ENCODE results near the gene DVL1. TPM values are rescaled to one million over a fixed set of nuclear protein-coding genes. Genes with fewer than 3 reads are reported as not detected.

Gene DVL1
- total RNA-seq, 1 experiment from 2014 or later = 71.0 TPM

GRCh38 chr1:1374589-1374928 is 25.3 kb upstream of the DVL1 start:
- Histone ChIP-seq H3K79me1 (ENCODE audit: insufficient read depth, low read depth, low read length, poor library complexity, severe bottlenecking) (peaks cover 13% of the 10 kb centered on the region), H3K9me3 (ENCODE audit: control insufficient read depth, low read depth, low read length) (no peaks in the 10 kb centered on the region), H2BK15ac (ENCODE audit: low read depth, low read length) (no peak overlapping the region), H3K4me1 (ENCODE audit: insufficient read depth, low read length) (no peaks in the 10 kb centered on the region; the same call in 1 of the 2 replicates), H3K27me3 (ENCODE audit: insufficient read depth, low read length) (no peaks in the 10 kb centered on the region), H3K14ac (ENCODE audit: insufficient read depth, low read length) (0 out of 2 replicates have a peak overlapping the region, but pooled peaks have one; percentile 43), H2BK20ac (ENCODE audit: low read depth, low read length, poor library complexity, severe bottlenecking) (no peak overlapping the region), H3K4me2 (ENCODE audit: insufficient read depth, insufficient read length, low read length) (peak overlapping the region; percentile 94), H2AFZ (ENCODE audit: low read length) (no peak overlapping the region), H3K23me2 (ENCODE audit: insufficient read length, low read depth, low read length, poor library complexity, severe bottlenecking) (peaks cover 10% of the 10 kb centered on the region), H2AK5ac (ENCODE audit: insufficient read length, low read length) (no peak overlapping the region), H4K8ac (replicated peaks; ENCODE audit: insufficient read length, low read depth, low read length) (no peak overlapping the region), H3K23ac (ENCODE audit: insufficient read length, low read depth, low read length) (no peak overlapping the region), H4K20me1 (ENCODE audit: control insufficient read depth, insufficient read depth, insufficient read length) (no peaks in the 10 kb centered on the region), H2BK12ac (ENCODE audit: insufficient read length, low read depth, low read length) (no peak overlapping the region), H3K18ac (ENCODE audit: insufficient read length, low read depth, low read length) (peak overlapping the region; percentile 21), H2BK120ac (ENCODE audit: low read depth, low read length, poor library complexity, severe bottlenecking) (no peak overlapping the region), H3K4ac (ENCODE audit: low read depth, low read length) (no peak overlapping the region), H3K56ac (ENCODE audit: insufficient read length, low read depth, low read length) (no peak overlapping the region), H3K79me2 (ENCODE audit: insufficient read depth, low read length) (peaks cover 4% of the 10 kb centered on the region; the same call in 1 of the 2 replicates), H4K91ac (ENCODE audit: insufficient read length, low read depth, low read length) (no peak overlapping the region), H4K5ac (ENCODE audit: insufficient read length, low read depth, low read length) (no peak overlapping the region), H2BK5ac (ENCODE audit: insufficient read length, low read length) (no peak overlapping the region), H3K9ac (ENCODE audit: extremely low read depth, insufficient read length, low read length) (peak overlapping the region; percentile 92), H3T11ph (ENCODE audit: low read length) (no peak overlapping the region), H3K27ac (ENCODE audit: insufficient read length, low read depth, low read length) (no peak overlapping the region)
- DNase-seq = no peak
- no CpG with 5 or more reads among the region's 24 CpGs for WGBS (ENCODE audit: extremely low coverage, insufficient read length, low lambda C conversion rate)
- H3K27ac Mint-ChIP-seq = peak overlapping the region; percentile 10 to 61 (median 27); a peak in 3 of 7 replicates
- H3K27me3 Mint-ChIP-seq (ENCODE audit: low read depth) = no peaks in the 10 kb centered on the region
- peak overlapping the region; percentile 83 to 88 for H3K4me3 Mint-ChIP-seq
- H3K36me3 Mint-ChIP-seq (ENCODE audit: insufficient read depth in 1 of 3, low read depth in 3 of 3) = peaks cover 6 to 20% (median 12%) of the 10 kb centered on the region in 3 experiments
- no peak for TF ChIP-seq CTCF (conservative IDR thresholded peaks at IDR 0.05)
- peaks cover 5 to 10% of the 10 kb centered on the region in 2 experiments for H3K4me1 Mint-ChIP-seq
- H3K9me3 Mint-ChIP-seq = no peaks in the 10 kb centered on the region
